Measurements from ENCODE around the gene NWD2.

DNA sequence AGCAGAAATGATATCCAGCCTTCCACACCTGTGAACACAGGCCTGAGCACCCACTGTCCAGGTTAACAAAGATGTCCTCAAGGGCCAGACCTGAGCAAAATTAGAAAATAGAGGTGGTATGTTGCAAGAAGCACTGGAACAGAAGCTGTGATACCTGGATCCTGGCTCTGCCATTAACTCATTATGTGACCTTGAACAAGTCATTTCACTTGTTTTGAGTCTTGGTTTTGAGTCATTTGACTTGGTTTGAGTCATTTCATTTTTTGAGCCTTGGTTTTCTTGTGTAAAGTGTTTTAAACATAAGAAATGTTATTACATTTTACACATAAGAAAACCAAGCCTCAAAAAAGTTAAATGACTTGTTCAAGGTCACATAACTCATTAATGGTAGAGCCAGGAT, 2.9 kb upstream of the NWD2 start:
- TF ChIP-seq, protein P1, sequence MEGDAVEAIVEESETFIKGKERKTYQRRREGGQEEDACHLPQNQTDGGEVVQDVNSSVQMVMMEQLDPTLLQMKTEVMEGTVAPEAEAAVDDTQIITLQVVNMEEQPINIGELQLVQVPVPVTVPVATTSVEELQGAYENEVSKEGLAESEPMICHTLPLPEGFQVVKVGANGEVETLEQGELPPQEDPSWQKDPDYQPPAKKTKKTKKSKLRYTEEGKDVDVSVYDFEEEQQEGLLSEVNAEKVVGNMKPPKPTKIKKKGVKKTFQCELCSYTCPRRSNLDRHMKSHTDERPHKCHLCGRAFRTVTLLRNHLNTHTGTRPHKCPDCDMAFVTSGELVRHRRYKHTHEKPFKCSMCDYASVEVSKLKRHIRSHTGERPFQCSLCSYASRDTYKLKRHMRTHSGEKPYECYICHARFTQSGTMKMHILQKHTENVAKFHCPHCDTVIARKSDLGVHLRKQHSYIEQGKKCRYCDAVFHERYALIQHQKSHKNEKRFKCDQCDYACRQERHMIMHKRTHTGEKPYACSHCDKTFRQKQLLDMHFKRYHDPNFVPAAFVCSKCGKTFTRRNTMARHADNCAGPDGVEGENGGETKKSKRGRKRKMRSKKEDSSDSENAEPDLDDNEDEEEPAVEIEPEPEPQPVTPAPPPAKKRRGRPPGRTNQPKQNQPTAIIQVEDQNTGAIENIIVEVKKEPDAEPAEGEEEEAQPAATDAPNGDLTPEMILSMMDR (IDR thresholded peaks at IDR 0.05; ENCODE audit: low read depth, low read length, poor library complexity, severe bottlenecking), result no peak
- no peak for TF ChIP-seq EZH2phosphoT487 (IDR thresholded peaks at IDR 0.05; ENCODE audit: borderline replicate concordance, low read length)
